WI38 (cell line): Measurements from ENCODE around the gene SFMBT2.
"Not testable (repeated sequence)": the region's sequence is repeated elsewhere in the genome, so short reads cannot be mapped to it uniquely, and the experiment has no call there.

Experiments used
- H3K4me3 ChIP-seq: 2 replicates; pipeline ENCODE4 v1.5.1; 2011; ENCODE audit warnings: low read depth, mild to moderate bottlenecking, control low read depth, low read length
- TF ChIP-seq, protein P1 (sequence below): IDR thresholded peaks from 2 replicates; pipeline ENCODE4 v1.5.1; 2012; ENCODE audit warnings: low read depth, mild to moderate bottlenecking, control low read depth, low read length

SFMBT2 gene

DNA sequence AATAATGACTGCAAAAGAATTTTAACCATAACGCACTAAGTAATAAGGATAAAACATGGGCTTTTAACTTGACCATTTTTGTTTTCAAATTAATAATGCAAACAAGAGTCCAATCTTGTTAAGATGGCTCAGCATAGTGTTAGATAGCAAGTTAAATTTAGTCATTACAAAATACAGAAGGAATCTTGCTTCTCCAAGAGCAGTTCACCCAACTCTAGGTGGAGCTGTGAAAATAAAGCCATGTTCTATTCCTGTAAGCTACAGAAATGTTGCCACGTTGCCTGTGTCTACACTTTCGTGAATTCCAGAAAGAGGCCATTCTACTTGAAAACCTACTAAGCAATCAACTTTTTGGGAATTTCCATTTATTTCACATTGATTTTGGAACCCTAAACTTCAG lies 191.9 kb downstream of the SFMBT2 start:
- no peak overlapping the region for H3K4me3 ChIP-seq

DNA sequence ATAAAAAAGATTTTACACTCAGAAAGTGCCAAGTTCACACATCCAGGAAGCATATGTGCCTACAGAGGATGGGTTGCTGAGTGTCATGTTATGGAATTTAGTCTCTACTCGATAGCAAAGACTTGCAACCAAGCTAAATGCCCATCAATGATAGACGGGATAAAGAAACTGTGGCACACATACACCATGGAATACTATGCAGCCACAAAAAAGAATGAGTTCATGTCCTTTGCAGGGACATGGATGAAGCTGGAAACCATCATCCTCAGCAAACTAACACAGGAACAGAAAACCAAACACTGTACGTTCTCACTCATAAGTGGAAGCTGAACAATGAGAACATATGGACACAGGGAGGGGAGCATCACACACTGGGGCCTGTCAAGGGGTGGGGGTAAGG lies 198.1 kb downstream of the SFMBT2 start:
- H3K4me3 ChIP-seq, result not testable (repeated sequence)

More for the DNA sequence above, 191.9 kb downstream of the SFMBT2 start:
- TF ChIP-seq, protein P1, sequence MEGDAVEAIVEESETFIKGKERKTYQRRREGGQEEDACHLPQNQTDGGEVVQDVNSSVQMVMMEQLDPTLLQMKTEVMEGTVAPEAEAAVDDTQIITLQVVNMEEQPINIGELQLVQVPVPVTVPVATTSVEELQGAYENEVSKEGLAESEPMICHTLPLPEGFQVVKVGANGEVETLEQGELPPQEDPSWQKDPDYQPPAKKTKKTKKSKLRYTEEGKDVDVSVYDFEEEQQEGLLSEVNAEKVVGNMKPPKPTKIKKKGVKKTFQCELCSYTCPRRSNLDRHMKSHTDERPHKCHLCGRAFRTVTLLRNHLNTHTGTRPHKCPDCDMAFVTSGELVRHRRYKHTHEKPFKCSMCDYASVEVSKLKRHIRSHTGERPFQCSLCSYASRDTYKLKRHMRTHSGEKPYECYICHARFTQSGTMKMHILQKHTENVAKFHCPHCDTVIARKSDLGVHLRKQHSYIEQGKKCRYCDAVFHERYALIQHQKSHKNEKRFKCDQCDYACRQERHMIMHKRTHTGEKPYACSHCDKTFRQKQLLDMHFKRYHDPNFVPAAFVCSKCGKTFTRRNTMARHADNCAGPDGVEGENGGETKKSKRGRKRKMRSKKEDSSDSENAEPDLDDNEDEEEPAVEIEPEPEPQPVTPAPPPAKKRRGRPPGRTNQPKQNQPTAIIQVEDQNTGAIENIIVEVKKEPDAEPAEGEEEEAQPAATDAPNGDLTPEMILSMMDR, result no peak

DNA sequence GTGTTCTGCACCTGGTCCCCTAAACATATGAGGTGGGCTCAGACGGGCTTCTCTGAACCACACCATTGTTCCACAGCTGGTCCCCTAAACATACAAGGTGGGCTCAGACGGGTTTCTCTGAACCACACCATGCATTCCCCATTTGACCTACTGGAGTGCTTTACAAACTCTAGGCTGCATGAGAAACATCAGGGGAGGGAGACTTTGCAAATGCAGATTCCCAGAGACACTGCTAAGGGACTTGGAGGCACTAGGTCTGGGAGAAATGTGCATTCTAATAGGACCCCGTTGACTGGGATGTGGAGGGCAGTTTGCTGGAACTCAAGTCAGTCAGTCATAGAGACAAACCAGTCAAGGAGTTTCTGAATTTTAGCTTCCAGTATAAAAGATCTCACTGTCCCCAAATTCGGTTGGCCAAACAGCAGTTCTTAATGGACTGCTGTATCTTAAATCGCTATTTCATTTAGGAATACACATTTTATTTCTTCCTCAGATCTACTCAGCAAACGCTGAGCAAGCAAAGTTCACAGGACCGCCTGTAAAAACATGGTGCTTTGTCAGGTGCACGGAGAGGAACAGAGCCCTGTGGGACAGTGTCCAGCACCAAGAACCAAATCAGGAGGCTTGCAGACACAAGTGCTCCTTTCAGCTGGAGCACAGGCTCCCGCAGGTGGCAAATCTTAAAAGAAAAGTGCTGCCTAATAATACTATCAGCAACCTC lies 198.8 kb downstream of the SFMBT2 start:
- no peak overlapping the region for H3K4me3 ChIP-seq
- TF ChIP-seq, protein P1, result no peak

DNA sequence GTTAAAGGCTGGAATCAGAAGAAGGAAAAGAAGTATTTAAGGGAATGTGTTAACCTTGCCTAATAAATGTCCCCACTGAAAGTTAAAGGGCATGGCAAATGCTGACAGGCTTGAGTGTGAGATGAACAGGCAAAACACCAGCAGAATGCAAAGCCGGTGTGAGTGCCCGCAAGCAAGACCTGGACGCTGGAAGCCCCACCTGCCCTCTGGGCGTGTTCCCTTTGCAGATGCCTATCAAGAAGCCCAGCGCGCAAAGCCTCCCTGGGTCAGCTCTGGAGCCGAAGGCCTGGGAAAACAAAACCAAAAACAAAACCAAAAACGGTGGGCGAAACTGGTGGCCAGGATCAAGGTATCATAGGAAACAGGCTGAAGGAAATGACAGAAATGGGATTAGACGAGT lies 200.3 kb downstream of the SFMBT2 start:
- TF ChIP-seq, protein P1, result no peak
- H3K4me3 ChIP-seq, result no peak overlapping the region

- no peak overlapping the region for H3K4me3 ChIP-seq
- TF ChIP-seq, protein P1, result no peak
Measured at GRCh38 chr10:7209458-7209857, 201.4 kb downstream of the SFMBT2 start.

GRCh38 chr10:7206412-7207100 lies 204.3 kb downstream of the SFMBT2 start:
- TF ChIP-seq, protein P1, result no peak
- H3K4me3 ChIP-seq, result no peak overlapping the region

- H3K4me3 ChIP-seq, result no peak overlapping the region
- TF ChIP-seq, protein P1, result no peak
Measured at GRCh38 chr10:7205656-7206055, 205.2 kb downstream of the SFMBT2 start.
